Adrenal gland (tissue), 5 donors: ENCODE results near the gene CALN1.

Experiments used
- CTCF ChIP-seq, 6 experiments: fragments of 450-650 bp in 4 of 6; fragments of 200-600 bp in 2 of 6; sonication (generic) in 1 of 6; IDR thresholded peaks; 1 replicate in 5 of 6; 2 replicates in 1 of 6; pipeline versions ENCODE4 v1.5.1 to v1.8.0; 2016 to 2021; ENCODE audit warnings: antibody characterized with exemption in 6 of 6, mild to moderate bottlenecking in 2 of 6, moderate library complexity in 1 of 6
- POLR2A ChIP-seq, 2 donors: fragments of 450-650 bp; IDR thresholded peaks; one replicate each; pipeline ENCODE4 v1.6.1; 2017; ENCODE audit warnings: antibody characterized with exemption in 2 of 2, mild to moderate bottlenecking in 2 of 2, moderate library complexity in 1 of 2
- donor health status: DM: no; HTN: no; CAD: no.

DNA sequence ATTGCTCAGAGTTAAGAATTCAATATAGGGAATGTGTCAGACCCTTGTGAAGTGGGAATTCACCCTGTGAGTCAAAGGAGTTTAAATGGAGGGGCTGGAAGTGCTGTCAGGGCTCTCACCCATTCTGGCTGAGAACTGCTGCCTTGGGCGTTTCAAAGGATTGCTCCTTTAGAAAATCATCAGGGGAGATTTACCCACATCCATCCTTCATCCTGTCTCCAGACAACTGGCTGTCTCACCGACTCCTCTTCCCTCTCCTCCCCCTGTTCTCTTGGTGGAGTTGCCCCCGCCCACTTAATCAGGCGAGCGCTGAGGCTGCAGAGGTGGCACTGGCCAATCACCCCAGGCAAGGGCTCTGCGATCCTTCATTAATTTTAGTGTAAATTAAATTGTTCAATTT, 554.8 kb downstream of the CALN1 start:
- no peak for TF ChIP-seq CTCF (IDR thresholded peaks at IDR 0.05)
- TF ChIP-seq POLR2A (IDR thresholded peaks at IDR 0.05), result no peak
